ENCODE results near the gene TREML2. TPM values are rescaled to one million over a fixed set of nuclear protein-coding genes. Genes with fewer than 3 reads are reported as not detected.
"Not testable (repeated sequence)": the region's sequence is repeated elsewhere in the genome, so short reads cannot be mapped to it uniquely, and the experiment has no call there.

Gene TREML2
- total and polyA plus RNA-seq, 12 donors, result 0.06 to 0.19 (median 0.18) TPM; not detected in 9

- H3K27me3 ChIP-seq, result peaks cover 6% of the 10 kb centered on the region
Measured at GRCh38 chr6:41193171-41193734, 7.7 kb downstream of the TREML2 start.

GRCh38 chr6:41191569-41191968 is 9.4 kb downstream of the TREML2 start:
- 26 to 35% (median 26%) methylated on average over 5 to 6 of the region's 6 CpGs for WGBS, 4 donors
- Histone ChIP-seq H3K27ac (no peak overlapping the region), H3K9me3 (replicated peaks in 1 of 3) (no peaks in the 10 kb centered on the region), H3K4me1 (replicated peaks in 1 of 2) (no peaks in the 10 kb centered on the region), H3K36me3 (replicated peaks in 1 of 2) (no peaks in the 10 kb centered on the region), H3K27me3 (no peaks in the 10 kb centered on the region), H3K4me3 (no peak overlapping the region)
- TF ChIP-seq CTCF (IDR thresholded peaks at IDR 0.05), result peak in 4 of 6 experiments; percentile 9 to 42 (median 18)
- no peak for TF ChIP-seq POLR2A (IDR thresholded peaks at IDR 0.05)
- intact Hi-C loops (cut with DNase I), result no loop called here
- DNase-seq, result peak in 2 of 7 donors; percentile 21 to 35

More at GRCh38 chr6:41193171-41193734, 7.7 kb downstream of the TREML2 start:
- intact Hi-C loops (cut with DNase I), result no loop called here
- no peaks in the 10 kb centered on the region for H3K4me1 ChIP-seq (replicated peaks in 1 of 2)
- TF ChIP-seq POLR2A (IDR thresholded peaks at IDR 0.05) (no peak), CTCF (IDR thresholded peaks at IDR 0.05) (no peak)
- WGBS, 4 donors, result 81 to 88% (median 83%) methylated on average over 5 of the region's 5 CpGs
- H3K9me3 ChIP-seq (replicated peaks in 1 of 3), result no peaks in the 10 kb centered on the region
- no peak overlapping the region for H3K27ac ChIP-seq
- H3K36me3 ChIP-seq (replicated peaks in 1 of 2), result no peaks in the 10 kb centered on the region
- DNase-seq, result no peak
- no peak overlapping the region for H3K4me3 ChIP-seq

- TF ChIP-seq POLR2A (IDR thresholded peaks at IDR 0.05), result no peak
- no peak for TF ChIP-seq CTCF (IDR thresholded peaks at IDR 0.05)
- no peaks in the 10 kb centered on the region for H3K4me1 ChIP-seq (replicated peaks in 1 of 2)
- no peaks in the 10 kb centered on the region for H3K27me3 ChIP-seq
- no peak for DNase-seq
- H3K27ac ChIP-seq, result no peak overlapping the region
- intact Hi-C loops (cut with DNase I), result no loop called here
- H3K36me3 ChIP-seq (replicated peaks in 1 of 2), result no peaks in the 10 kb centered on the region
- no peak overlapping the region for H3K4me3 ChIP-seq
- H3K9me3 ChIP-seq (replicated peaks in 1 of 3), result no peaks in the 10 kb centered on the region
- 72 to 81% (median 78%) methylated on average over 3 of the region's 3 CpGs for WGBS, 4 donors
Measured at GRCh38 chr6:41190791-41191190, 10.2 kb downstream of the TREML2 start.

GRCh38 chr6:41189967-41190366 is 11.0 kb downstream of the TREML2 start:
- Histone ChIP-seq H3K36me3 (replicated peaks in 1 of 2) (no peaks in the 10 kb centered on the region), H3K27me3 (no peaks in the 10 kb centered on the region), H3K27ac (no peak overlapping the region), H3K4me1 (replicated peaks in 1 of 2) (no peaks in the 10 kb centered on the region), H3K9me3 (replicated peaks in 1 of 3) (no peaks in the 10 kb centered on the region), H3K4me3 (no peak overlapping the region)
- 75 to 99% (median 95%) methylated on average over 2 of the region's 2 CpGs for WGBS, 4 donors
- intact Hi-C loops (cut with DNase I), result no loop called here
- no peak for TF ChIP-seq CTCF (IDR thresholded peaks at IDR 0.05)
- TF ChIP-seq POLR2A (IDR thresholded peaks at IDR 0.05), result no peak
- no peak for DNase-seq

- H3K27me3 ChIP-seq; H3K4me3 ChIP-seq; H3K9me3 ChIP-seq (replicated peaks in 1 of 3); intact Hi-C loops (cut with DNase I); H3K27ac ChIP-seq; H3K36me3 ChIP-seq (replicated peaks in 1 of 2); DNase-seq; H3K4me1 ChIP-seq (replicated peaks in 1 of 2): not testable (repeated sequence)
Measured at GRCh38 chr6:41189046-41189445, 11.9 kb downstream of the TREML2 start.

Measured in adrenal gland (tissue), 12 donors.